Measurements from ENCODE around the gene SF3B6.

- no peak for TF ChIP-seq ATF2 (CRISPR knock-in tag; IDR thresholded peaks at IDR 0.05; ENCODE audit: borderline replicate concordance, low read depth)
- no peak for TF ChIP-seq ZBTB43 (CRISPR knock-in tag; IDR thresholded peaks at IDR 0.05)
- TF ChIP-seq CTCF (IDR thresholded peaks at IDR 0.05) = no peak
- no peak for TF ChIP-seq ATF3 (CRISPR knock-in tag; conservative IDR thresholded peaks at IDR 0.05)
- no peak for TF ChIP-seq ZNF423 (CRISPR knock-in tag; IDR thresholded peaks at IDR 0.05)
- no peak for TF ChIP-seq TEAD4 (CRISPR knock-in tag; IDR thresholded peaks at IDR 0.05)
- TF ChIP-seq USF2 (CRISPR knock-in tag; IDR thresholded peaks at IDR 0.05) = no peak
- TF ChIP-seq NR2C2 (CRISPR knock-in tag; IDR thresholded peaks at IDR 0.05) = no peak
Observed at GRCh38 chr2:24051833-24052232, 24.3 kb downstream of the SF3B6 start.

Measured in WTC11 (cell line).